Hepatocyte (in vitro differentiated cells): ENCODE data around the gene MAP2K7. TPM values are rescaled to one million over a fixed set of nuclear protein-coding genes. Genes with fewer than 3 reads are reported as not detected.

Source experiments
- DNase-seq: peaks from one replicate; pipeline ENCODE4 v3.0.0-alpha.2; 2016; ENCODE audit warnings: low spot score
- H2AFZ ChIP-seq: fragments of 200-600 bp; sonication (generic); 2 replicates; pipeline ENCODE4 v1.6.0; 2016; ENCODE audit warnings: antibody characterized with exemption, mild to moderate bottlenecking
- H3K27ac ChIP-seq: fragments of 200-600 bp; sonication (generic); 2 replicates; pipeline ENCODE4 v1.5.1; 2016; ENCODE audit warnings: mild to moderate bottlenecking
- H3K27me3 ChIP-seq: fragments of 200-600 bp; sonication (generic); 2 replicates; pipeline ENCODE4 v1.6.1; 2016
- H3K36me3 ChIP-seq: fragments of 200-600 bp; sonication (generic); replicated peaks from 2 replicates; pipeline ENCODE4 v1.5.1; 2016; ENCODE audit warnings: low read depth; ENCODE audit not compliant: insufficient read depth
- H3K4me1 ChIP-seq: fragments of 200-600 bp; sonication (generic); 2 replicates; pipeline ENCODE4 v1.5.1; 2016; ENCODE audit warnings: mild to moderate bottlenecking, moderate library complexity; ENCODE audit not compliant: insufficient read depth
- H3K4me2 ChIP-seq: fragments of 200-600 bp; sonication (generic); 2 replicates; pipeline ENCODE4 v1.6.0; 2016
- H3K4me3 ChIP-seq: fragments of 200-600 bp; sonication (generic); 2 replicates; pipeline ENCODE4 v1.5.1; 2016; ENCODE audit warnings: mild to moderate bottlenecking
- H3K79me2 ChIP-seq: fragments of 200-600 bp; sonication (generic); 2 replicates; pipeline ENCODE4 v1.6.0; 2017; ENCODE audit warnings: mild to moderate bottlenecking
- H3K9me2 ChIP-seq: fragments of 200-600 bp; sonication (generic); replicated peaks from 2 replicates; pipeline ENCODE4 v1.6.0; 2017; ENCODE audit warnings: mild to moderate bottlenecking; ENCODE audit not compliant: insufficient read depth
- H3K9me3 ChIP-seq: fragments of 200-600 bp; sonication (generic); 2 replicates; pipeline ENCODE4 v1.5.1; 2016; ENCODE audit warnings: low read depth, mild to moderate bottlenecking
- H4K20me1 ChIP-seq: fragments of 200-600 bp; sonication (generic); 2 replicates; pipeline ENCODE4 v1.6.0; 2016; ENCODE audit warnings: mild to moderate bottlenecking; ENCODE audit not compliant: insufficient read depth, poor library complexity, severe bottlenecking
- EZH2 ChIP-seq: fragments of 200-600 bp; sonication (generic); IDR thresholded peaks from 2 replicates; pipeline ENCODE4 v1.6.1; 2016; ENCODE audit warnings: antibody characterized with exemption, mild to moderate bottlenecking, borderline replicate concordance
- EZH2phosphoT487 ChIP-seq: fragments of 200-600 bp; sonication (generic); IDR thresholded peaks from one replicate; pipeline ENCODE4 v1.6.1; 2018; ENCODE audit warnings: antibody characterized with exemption, mild to moderate bottlenecking, low read depth, moderate library complexity; ENCODE audit not compliant: unreplicated experiment, severe bottlenecking
- WGBS: methylation state at CpG from one replicate; pipeline ENCODE4 v1.1.6; 2016; ENCODE audit warnings: low lambda C conversion rate; ENCODE audit errors: missing lambda C conversion rate; 5-methylcytosine and 5-hydroxymethylcytosine counted together
- polyA plus RNA-seq: library from polyadenylated mRNA; unstranded; fragments of >200 nt; fragmentation: Nextera tagmentation; extraction: Ambion mirVana; gene quantifications from 2 replicates; pipeline ENCODE4 v1.2.1, GENCODE V29; 2016
- total RNA-seq: library from RNA; depleted of rRNA; stranded (reverse); fragments of >200 nt; gene quantifications from 2 replicates; pipeline ENCODE4 v1.2.3, GENCODE V29; 2014
- TF ChIP-seq, protein P1 (sequence below): fragments of 200-600 bp; sonication (generic); IDR thresholded peaks from 2 replicates; pipeline ENCODE4 v1.5.1; 2016; ENCODE audit warnings: antibody characterized with exemption, mild to moderate bottlenecking; ENCODE audit not compliant: poor library complexity

Gene MAP2K7
- total and polyA plus RNA-seq, 2 experiments from 2014 or later, result 12.8 to 13.6 TPM

DNA sequence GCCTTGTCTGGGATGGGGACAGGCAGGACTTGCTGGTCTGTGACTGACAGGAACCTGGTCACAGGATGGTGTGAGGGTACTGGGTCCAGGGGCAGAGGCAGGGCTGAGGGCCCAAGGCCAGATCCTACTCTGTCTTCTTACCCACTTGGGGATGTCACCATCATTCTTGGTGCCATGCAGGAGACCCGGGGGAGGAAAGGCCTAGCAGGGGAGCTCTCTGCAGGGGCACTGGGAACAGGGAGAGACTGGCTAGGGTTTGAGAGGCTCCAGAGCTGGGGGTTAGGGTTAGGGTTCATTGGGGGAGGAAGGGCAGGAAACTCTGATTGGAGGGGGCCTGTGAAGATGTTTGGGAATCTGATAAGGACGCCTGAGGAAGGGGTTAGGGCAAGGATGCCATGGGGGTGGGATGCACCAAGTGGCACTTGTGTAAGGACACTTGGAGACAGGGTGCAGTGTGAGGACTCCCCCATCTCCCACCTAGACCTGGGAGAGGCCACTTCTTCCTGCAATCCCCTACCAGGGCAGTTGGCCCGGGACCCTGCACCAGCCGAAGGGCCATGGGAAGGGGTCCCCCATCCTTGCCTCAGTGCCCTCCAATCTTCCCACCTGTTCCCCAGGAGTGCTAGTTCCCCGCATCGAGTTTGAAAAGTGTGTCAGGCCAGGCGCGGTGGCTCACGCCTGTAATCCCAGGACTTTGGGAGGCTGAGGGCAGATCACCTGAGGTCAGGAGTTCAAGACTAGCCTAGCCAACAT is 36.4 kb upstream of the MAP2K7 start:
- Histone ChIP-seq H4K20me1 (no peaks in the 10 kb centered on the region), H3K4me3 (no peak overlapping the region), H3K36me3 (no peaks in the 10 kb centered on the region), H2AFZ (no peak overlapping the region), H3K79me2 (no peaks in the 10 kb centered on the region), H3K27me3 (peaks cover 7% of the 10 kb centered on the region), H3K4me2 (no peak overlapping the region), H3K9me2 (no peaks in the 10 kb centered on the region), H3K9me3 (no peaks in the 10 kb centered on the region), H3K4me1 (peaks cover under 1% of the 10 kb centered on the region), H3K27ac (no peak overlapping the region)
- no peak for DNase-seq
- no peak for TF ChIP-seq EZH2
- no peak for TF ChIP-seq EZH2phosphoT487
- TF ChIP-seq, protein P1, sequence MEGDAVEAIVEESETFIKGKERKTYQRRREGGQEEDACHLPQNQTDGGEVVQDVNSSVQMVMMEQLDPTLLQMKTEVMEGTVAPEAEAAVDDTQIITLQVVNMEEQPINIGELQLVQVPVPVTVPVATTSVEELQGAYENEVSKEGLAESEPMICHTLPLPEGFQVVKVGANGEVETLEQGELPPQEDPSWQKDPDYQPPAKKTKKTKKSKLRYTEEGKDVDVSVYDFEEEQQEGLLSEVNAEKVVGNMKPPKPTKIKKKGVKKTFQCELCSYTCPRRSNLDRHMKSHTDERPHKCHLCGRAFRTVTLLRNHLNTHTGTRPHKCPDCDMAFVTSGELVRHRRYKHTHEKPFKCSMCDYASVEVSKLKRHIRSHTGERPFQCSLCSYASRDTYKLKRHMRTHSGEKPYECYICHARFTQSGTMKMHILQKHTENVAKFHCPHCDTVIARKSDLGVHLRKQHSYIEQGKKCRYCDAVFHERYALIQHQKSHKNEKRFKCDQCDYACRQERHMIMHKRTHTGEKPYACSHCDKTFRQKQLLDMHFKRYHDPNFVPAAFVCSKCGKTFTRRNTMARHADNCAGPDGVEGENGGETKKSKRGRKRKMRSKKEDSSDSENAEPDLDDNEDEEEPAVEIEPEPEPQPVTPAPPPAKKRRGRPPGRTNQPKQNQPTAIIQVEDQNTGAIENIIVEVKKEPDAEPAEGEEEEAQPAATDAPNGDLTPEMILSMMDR, result no peak
- 91% methylated on average over 9 of the region's 9 CpGs for WGBS

DNA sequence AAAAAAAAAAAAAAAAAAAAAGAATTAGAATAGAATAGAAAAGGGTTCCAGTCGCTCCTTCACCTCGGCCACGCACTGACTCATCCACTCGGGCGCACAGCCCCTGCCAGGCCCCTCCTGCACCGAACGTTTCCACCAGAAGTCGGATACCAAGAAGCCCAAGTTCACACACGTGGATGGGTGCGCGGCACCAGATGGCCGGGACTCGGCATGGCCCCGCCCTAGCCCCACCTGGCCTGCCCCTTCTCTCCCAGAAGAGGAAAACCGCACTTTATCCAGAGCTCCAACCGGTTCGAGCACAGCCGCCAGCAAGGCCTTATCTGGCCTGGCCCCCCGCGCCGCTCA is 35.4 kb upstream of the MAP2K7 start:
- Histone ChIP-seq H3K4me3 (no peak overlapping the region), H2AFZ (no peak overlapping the region), H3K4me1 (no peaks in the 10 kb centered on the region), H3K27me3 (peaks cover 17% of the 10 kb centered on the region), H3K79me2 (no peaks in the 10 kb centered on the region), H4K20me1 (no peaks in the 10 kb centered on the region), H3K27ac (no peak overlapping the region), H3K36me3 (no peaks in the 10 kb centered on the region), H3K9me2 (no peaks in the 10 kb centered on the region), H3K4me2 (peak overlapping the region; percentile 94), H3K9me3 (no peaks in the 10 kb centered on the region)
- WGBS, result 45% methylated on average over 19 of the region's 21 CpGs
- TF ChIP-seq, protein P1, result no peak
- no peak for TF ChIP-seq EZH2phosphoT487
- no peak for TF ChIP-seq EZH2
- no peak for DNase-seq

DNA sequence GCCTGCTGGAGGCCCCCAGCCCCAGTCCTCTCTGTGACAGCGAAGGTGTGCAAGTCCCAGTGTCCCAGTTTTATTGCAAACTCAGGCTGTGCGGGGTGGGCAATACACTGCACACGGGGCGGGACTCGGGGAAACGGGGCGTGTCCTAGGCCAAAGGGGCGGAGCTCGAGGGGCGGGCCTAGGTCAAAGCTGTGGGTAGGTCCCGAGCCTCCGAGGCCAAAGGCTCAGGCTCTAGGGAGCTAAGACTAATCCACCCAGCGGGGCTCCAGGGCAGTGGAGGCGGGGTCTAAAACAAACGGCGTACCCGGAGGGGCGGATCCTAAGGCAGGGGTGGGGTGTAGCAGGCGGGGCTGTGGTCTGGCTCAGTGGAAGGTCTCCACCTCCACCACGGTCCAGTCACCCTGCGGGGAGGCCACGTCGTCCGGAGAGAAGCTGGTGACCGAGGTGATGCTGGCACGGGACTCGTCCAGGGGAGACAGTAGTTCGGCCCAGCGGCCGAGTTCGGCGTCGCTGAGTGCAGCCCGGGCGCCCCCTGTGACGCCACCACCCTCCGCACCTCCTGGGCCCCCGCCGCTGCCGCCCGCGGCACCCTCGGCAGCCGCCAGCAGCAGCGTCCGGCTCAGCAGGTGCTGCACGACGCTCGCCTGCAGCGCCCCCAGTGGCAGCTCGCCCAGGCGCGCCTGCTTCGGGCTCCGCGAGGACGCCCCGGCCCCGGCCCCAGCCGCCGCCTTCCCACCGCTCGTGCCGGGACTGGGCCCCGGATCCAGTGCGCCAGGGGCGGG is 34.8 kb upstream of the MAP2K7 start:
- H3K4me2 ChIP-seq, result peak overlapping the region; percentile 94
- H3K9me2 ChIP-seq, result no peaks in the 10 kb centered on the region
- WGBS, result 14% methylated on average over 47 of the region's 67 CpGs
- peak overlapping the region; percentile 78 for H3K27ac ChIP-seq
- H3K36me3 ChIP-seq, result no peaks in the 10 kb centered on the region
- H2AFZ ChIP-seq, result peak overlapping the region; percentile 37
- peak; percentile 93 for DNase-seq
- H3K9me3 ChIP-seq, result no peaks in the 10 kb centered on the region
- H4K20me1 ChIP-seq, result no peaks in the 10 kb centered on the region
- TF ChIP-seq EZH2phosphoT487 (no peak), EZH2 (no peak)
- TF ChIP-seq, protein P1, result peak; percentile 65
- H3K27me3 ChIP-seq, result peaks cover 17% of the 10 kb centered on the region
- H3K4me1 ChIP-seq, result peaks cover 2% of the 10 kb centered on the region
- H3K79me2 ChIP-seq, result no peaks in the 10 kb centered on the region
- H3K4me3 ChIP-seq, result peak overlapping the region; percentile 33
